ENCODE data around the gene MSLN. TPM values are rescaled to one million over a fixed set of nuclear protein-coding genes. Genes with fewer than 3 reads are reported as not detected.

The MSLN gene
- total and polyA plus RNA-seq, 2 of the 8 experiments (the other 6 are each of a cell fraction or from before 2014, with no cell fraction given), result 0.28 to 0.50 TPM

- H3K4me1 ChIP-seq (replicated peaks in 1 of 4; ENCODE audit: control insufficient read depth in 3 of 4, insufficient read depth in 4 of 4, low read length in 3 of 4), result peaks cover 0 to 9% (median 4%) of the 10 kb centered on the region in 4 experiments; a peak in 5 of 7 replicates
- peak overlapping the region; percentile 5; the same call in 1 of the 2 replicates for H3K27ac ChIP-seq (ENCODE audit: low read depth, low read length)
- 5% methylated on average over 14 of the region's 22 CpGs; no CpG with 5 or more reads in 1 of the 2 experiments for WGBS, 2 experiments (ENCODE audit: extremely low coverage in 1 of 2, insufficient coverage in 1 of 2, insufficient read length in 1 of 2, insufficient replicate concordance in 2 of 2, low coverage in 1 of 2, low lambda C conversion rate in 2 of 2, missing lambda C conversion rate in 1 of 2)
- H3K4me3 ChIP-seq (ENCODE audit: extremely low read depth in 1 of 4, insufficient read depth in 2 of 4, low read depth in 3 of 4, low read length in 4 of 4), result peak overlapping the region; percentile 62 to 90 (median 81)
- no peak overlapping the region for H2BK5ac ChIP-seq (ENCODE audit: low read depth, low read length)
- no peak overlapping the region for H2BK12ac ChIP-seq (ENCODE audit: low read depth, low read length)
- H3K4ac ChIP-seq (replicated peaks; ENCODE audit: insufficient read length, low read depth, low read length), result no peak overlapping the region
- no peaks in the 10 kb centered on the region for H3K79me1 ChIP-seq (ENCODE audit: low read depth, low read length)
- H3K56ac ChIP-seq (replicated peaks; ENCODE audit: insufficient read length, low read depth, low read length), result peak overlapping the region; percentile 46
- peak overlapping the region; percentile 89 for H4K8ac ChIP-seq (ENCODE audit: extremely low read depth, insufficient read depth, low read length)
- no peak overlapping the region for H3K23ac ChIP-seq (ENCODE audit: insufficient read length)
- peak overlapping the region; percentile 3 to 81 (median 48); a peak in 4 of 7 replicates for H3K9ac ChIP-seq (replicated peaks in 1 of 4; ENCODE audit: extremely low read depth in 1 of 4, low read depth in 3 of 4, low read length in 3 of 4)
- H3K23me2 ChIP-seq (ENCODE audit: low read depth, low read length), result peaks cover 7% of the 10 kb centered on the region; the same call in 1 of the 2 replicates
- no peaks in the 10 kb centered on the region for H3K9me3 ChIP-seq (ENCODE audit: insufficient read depth in 2 of 2, low read depth in 1 of 2, low read length in 1 of 2)
- no peak overlapping the region for H3K18ac ChIP-seq (ENCODE audit: extremely low read depth, low read length)
- TF ChIP-seq SIRT6 (IDR thresholded peaks at IDR 0.05; ENCODE audit: low read length) (no peak), USF2 (IDR thresholded peaks at IDR 0.05; ENCODE audit: low read length) (no peak), SP2 (IDR thresholded peaks at IDR 0.05; ENCODE audit: low read length) (no peak), BACH1 (IDR thresholded peaks at IDR 0.05; ENCODE audit: low read length) (0 out of 2 replicates have a peak, but pooled peaks have one; percentile 0), RBBP5 (IDR thresholded peaks at IDR 0.05; ENCODE audit: borderline replicate concordance, low read depth, low read length) (0 out of 2 replicates have a peak, but pooled peaks have one; percentile 20)
- H3K4me2 ChIP-seq (ENCODE audit: insufficient read depth in 1 of 2, low read depth in 2 of 2, low read length in 2 of 2), result peak overlapping the region; percentile 70 to 80
- ChIA-PET CTCF (ENCODE audit: partially characterized antibody) (interaction anchor here (1.0 to 35.8 kb wide), 7 partner anchors 10 to 67 kb away, joined by 3 to 977 read pairs (median 12); partner anchors contain the start of genes ANTKMT, CCDC78, CHTF18 and FBXL16), POLR2A (ENCODE audit: partially characterized antibody) (interaction anchor here (0.8 to 6.3 kb wide), 17 partner anchors 9 to 60 kb away, joined by 3 to 39 read pairs (median 4); partner anchors contain the start of genes CCDC78, GNG13, MSLN and STUB1)
- peaks cover 0 to 3% (median 0%) of the 10 kb centered on the region in 4 experiments; a peak in 1 of 8 replicates for H3K36me3 ChIP-seq (ENCODE audit: control insufficient read depth in 2 of 4, insufficient read depth in 4 of 4, low read length in 3 of 4)
- H4K5ac ChIP-seq (ENCODE audit: insufficient read length, low read depth, low read length), result peak overlapping the region; percentile 40
- H3K14ac ChIP-seq (ENCODE audit: insufficient read length), result no peak overlapping the region
- no peak overlapping the region for H4K91ac ChIP-seq (replicated peaks; ENCODE audit: insufficient read length, low read length)
- no peaks in the 10 kb centered on the region for H3K79me2 ChIP-seq (ENCODE audit: control insufficient read depth in 1 of 2, insufficient read depth in 2 of 2, low read length in 2 of 2)
- H2BK15ac ChIP-seq (ENCODE audit: low read length), result no peak overlapping the region
- peaks cover 0 to 2% of the 10 kb centered on the region in 2 experiments for H4K20me1 ChIP-seq (replicated peaks in 1 of 2; ENCODE audit: control insufficient read depth in 1 of 2, insufficient read depth in 2 of 2, low read length in 2 of 2)
- no peak overlapping the region for H2BK120ac ChIP-seq (replicated peaks; ENCODE audit: low read depth, low read length)
- no peak overlapping the region for H2AK5ac ChIP-seq (ENCODE audit: low read depth, low read length)
- no peak overlapping the region for H2AFZ ChIP-seq (ENCODE audit: low read length)
- FAIRE-seq (no peak), DNase-seq (ENCODE audit: low read depth in 1 of 2, low spot score in 2 of 2) (no peak)
- H3K27me3 ChIP-seq (replicated peaks in 1 of 4; ENCODE audit: control insufficient read depth in 3 of 4, extremely low read depth in 1 of 4, insufficient read depth in 3 of 4, low read length in 3 of 4), result no peaks in the 10 kb centered on the region
- H2BK20ac ChIP-seq (ENCODE audit: low read length), result no peak overlapping the region
These were observed 20.1 kb upstream of the MSLN start for GRCh38 chr16:740459-740763.
